ENCODE measurements around the gene RAET1E.

DNA sequence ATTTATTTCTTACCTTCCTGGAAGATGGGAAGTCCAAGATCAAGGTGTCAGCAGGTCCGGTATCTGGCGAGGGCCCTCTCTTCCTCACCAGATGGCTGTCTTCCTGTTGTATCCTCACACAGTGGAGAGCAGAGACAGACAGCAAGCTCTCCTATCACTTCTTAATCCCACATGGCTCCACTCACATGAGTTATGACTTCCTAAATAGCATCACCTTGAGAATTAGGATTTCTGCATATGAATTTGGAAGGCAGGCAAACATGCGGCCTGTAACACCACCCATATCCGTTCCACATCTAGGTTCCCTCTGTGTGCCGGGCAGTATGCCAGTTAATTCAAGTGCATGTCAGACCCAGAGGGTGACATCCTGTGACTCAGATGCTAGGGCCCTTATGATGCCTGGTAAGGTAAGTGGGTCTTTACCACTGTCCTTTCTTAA, 2.1 kb downstream of the RAET1E start:
- TF ChIP-seq EZH2 (IDR thresholded peaks at IDR 0.05; ENCODE audit: borderline replicate concordance, insufficient read depth, low read depth, low read length, poor library complexity, severe bottlenecking): no peak
- TF ChIP-seq, protein P1, sequence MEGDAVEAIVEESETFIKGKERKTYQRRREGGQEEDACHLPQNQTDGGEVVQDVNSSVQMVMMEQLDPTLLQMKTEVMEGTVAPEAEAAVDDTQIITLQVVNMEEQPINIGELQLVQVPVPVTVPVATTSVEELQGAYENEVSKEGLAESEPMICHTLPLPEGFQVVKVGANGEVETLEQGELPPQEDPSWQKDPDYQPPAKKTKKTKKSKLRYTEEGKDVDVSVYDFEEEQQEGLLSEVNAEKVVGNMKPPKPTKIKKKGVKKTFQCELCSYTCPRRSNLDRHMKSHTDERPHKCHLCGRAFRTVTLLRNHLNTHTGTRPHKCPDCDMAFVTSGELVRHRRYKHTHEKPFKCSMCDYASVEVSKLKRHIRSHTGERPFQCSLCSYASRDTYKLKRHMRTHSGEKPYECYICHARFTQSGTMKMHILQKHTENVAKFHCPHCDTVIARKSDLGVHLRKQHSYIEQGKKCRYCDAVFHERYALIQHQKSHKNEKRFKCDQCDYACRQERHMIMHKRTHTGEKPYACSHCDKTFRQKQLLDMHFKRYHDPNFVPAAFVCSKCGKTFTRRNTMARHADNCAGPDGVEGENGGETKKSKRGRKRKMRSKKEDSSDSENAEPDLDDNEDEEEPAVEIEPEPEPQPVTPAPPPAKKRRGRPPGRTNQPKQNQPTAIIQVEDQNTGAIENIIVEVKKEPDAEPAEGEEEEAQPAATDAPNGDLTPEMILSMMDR (IDR thresholded peaks at IDR 0.05): no peak

All from B cell (primary cell).